ENCODE results near the gene ZNF398. TPM values are rescaled to one million over a fixed set of nuclear protein-coding genes. Genes with fewer than 3 reads are reported as not detected.

ZNF398 gene
- total RNA-seq, 1 donor from 2014 or later: 16.6 TPM

- H3K9me3 Mint-ChIP-seq (ENCODE audit: unreplicated experiment): peaks cover 1% of the 10 kb centered on the region
- H3K4me3 Mint-ChIP-seq (ENCODE audit: unreplicated experiment): peak overlapping the region; percentile 42
- H3K36me3 ChIP-seq (ENCODE audit: insufficient read depth, low read length): peaks cover 9% of the 10 kb centered on the region
- no peaks in the 10 kb centered on the region for H3K9me3 ChIP-seq (ENCODE audit: insufficient read depth, low read depth, low read length)
- no peak overlapping the region for H3K9ac ChIP-seq (ENCODE audit: low read length)
- no peak overlapping the region for H3K4me2 ChIP-seq (ENCODE audit: low read length)
- FAIRE-seq: no peak
- peaks cover 7% of the 10 kb centered on the region for H3K4me1 Mint-ChIP-seq (ENCODE audit: low read depth, unreplicated experiment)
- TF ChIP-seq, protein P1, sequence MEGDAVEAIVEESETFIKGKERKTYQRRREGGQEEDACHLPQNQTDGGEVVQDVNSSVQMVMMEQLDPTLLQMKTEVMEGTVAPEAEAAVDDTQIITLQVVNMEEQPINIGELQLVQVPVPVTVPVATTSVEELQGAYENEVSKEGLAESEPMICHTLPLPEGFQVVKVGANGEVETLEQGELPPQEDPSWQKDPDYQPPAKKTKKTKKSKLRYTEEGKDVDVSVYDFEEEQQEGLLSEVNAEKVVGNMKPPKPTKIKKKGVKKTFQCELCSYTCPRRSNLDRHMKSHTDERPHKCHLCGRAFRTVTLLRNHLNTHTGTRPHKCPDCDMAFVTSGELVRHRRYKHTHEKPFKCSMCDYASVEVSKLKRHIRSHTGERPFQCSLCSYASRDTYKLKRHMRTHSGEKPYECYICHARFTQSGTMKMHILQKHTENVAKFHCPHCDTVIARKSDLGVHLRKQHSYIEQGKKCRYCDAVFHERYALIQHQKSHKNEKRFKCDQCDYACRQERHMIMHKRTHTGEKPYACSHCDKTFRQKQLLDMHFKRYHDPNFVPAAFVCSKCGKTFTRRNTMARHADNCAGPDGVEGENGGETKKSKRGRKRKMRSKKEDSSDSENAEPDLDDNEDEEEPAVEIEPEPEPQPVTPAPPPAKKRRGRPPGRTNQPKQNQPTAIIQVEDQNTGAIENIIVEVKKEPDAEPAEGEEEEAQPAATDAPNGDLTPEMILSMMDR (IDR thresholded peaks at IDR 0.05; ENCODE audit: insufficient read depth, low read depth, low read length): no peak
- no peak for TF ChIP-seq EZH2 (IDR thresholded peaks at IDR 0.05; ENCODE audit: insufficient read depth, low read length)
- H3K27ac Mint-ChIP-seq (ENCODE audit: unreplicated experiment): no peak overlapping the region
- no peak overlapping the region for H2AFZ ChIP-seq (ENCODE audit: low read depth, low read length)
- H3K36me3 Mint-ChIP-seq (ENCODE audit: low read depth, unreplicated experiment): peaks cover 8% of the 10 kb centered on the region
- H4K20me1 ChIP-seq (ENCODE audit: insufficient read depth, low read length): peaks cover 42% of the 10 kb centered on the region
- H3K4me1 ChIP-seq (ENCODE audit: insufficient read depth, low read length): peaks cover 3% of the 10 kb centered on the region
- H3K27me3 Mint-ChIP-seq (ENCODE audit: low read depth, unreplicated experiment): no peaks in the 10 kb centered on the region
- no peak overlapping the region for H3K27ac ChIP-seq (ENCODE audit: low read depth, low read length)
- H3K79me2 ChIP-seq (ENCODE audit: insufficient read depth, low read length): peaks cover 71% of the 10 kb centered on the region
- no peak overlapping the region for H3K4me3 ChIP-seq (ENCODE audit: insufficient read depth, low read depth, low read length)
- no peaks in the 10 kb centered on the region for H3K27me3 ChIP-seq (ENCODE audit: insufficient read depth, low read length)
- DNase-seq (ENCODE audit: low read depth): no peak
Measured at GRCh38 chr7:149150981-149151380, 3.7 kb downstream of the ZNF398 start.

DNA sequence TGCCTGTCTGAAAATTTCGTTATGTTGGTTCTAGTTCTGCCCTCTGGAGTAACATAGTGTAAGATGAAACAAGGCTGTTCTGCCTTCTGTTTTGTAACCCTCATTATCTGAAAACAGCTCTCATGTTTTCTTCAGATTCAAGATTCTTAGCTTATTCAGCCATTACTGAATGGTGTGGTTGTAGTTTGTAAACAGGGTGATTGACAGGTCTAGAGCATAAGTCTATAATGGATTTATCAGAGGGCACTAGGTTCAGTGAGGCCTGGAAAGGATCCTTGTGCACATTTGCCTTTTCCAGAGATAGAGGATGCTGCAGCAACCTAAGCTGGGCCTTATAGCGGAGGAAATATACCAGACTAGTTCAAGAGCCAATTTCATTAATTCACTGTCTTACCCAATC lies 6.1 kb downstream of the ZNF398 start:
- no peak overlapping the region for H3K4me2 ChIP-seq (ENCODE audit: low read length)
- H3K27me3 Mint-ChIP-seq (ENCODE audit: low read depth, unreplicated experiment): no peaks in the 10 kb centered on the region
- peaks cover 19% of the 10 kb centered on the region for H3K36me3 Mint-ChIP-seq (ENCODE audit: low read depth, unreplicated experiment)
- H2AFZ ChIP-seq (ENCODE audit: low read depth, low read length): no peak overlapping the region
- H4K20me1 ChIP-seq (ENCODE audit: insufficient read depth, low read length): peaks cover 42% of the 10 kb centered on the region
- H3K4me3 Mint-ChIP-seq (ENCODE audit: unreplicated experiment): no peak overlapping the region
- DNase-seq (ENCODE audit: low read depth) (no peak), FAIRE-seq (no peak)
- no peak for TF ChIP-seq EZH2 (IDR thresholded peaks at IDR 0.05; ENCODE audit: insufficient read depth, low read length)
- TF ChIP-seq, protein P1 (IDR thresholded peaks at IDR 0.05; ENCODE audit: insufficient read depth, low read depth, low read length): no peak
- peaks cover 4% of the 10 kb centered on the region for H3K4me1 Mint-ChIP-seq (ENCODE audit: low read depth, unreplicated experiment)
- no peak overlapping the region for H3K9ac ChIP-seq (ENCODE audit: low read length)
- peaks cover 77% of the 10 kb centered on the region for H3K79me2 ChIP-seq (ENCODE audit: insufficient read depth, low read length)
- H3K27ac Mint-ChIP-seq (ENCODE audit: unreplicated experiment): no peak overlapping the region
- no peak overlapping the region for H3K27ac ChIP-seq (ENCODE audit: low read depth, low read length)
- no peaks in the 10 kb centered on the region for H3K9me3 ChIP-seq (ENCODE audit: insufficient read depth, low read depth, low read length)
- no peaks in the 10 kb centered on the region for H3K4me1 ChIP-seq (ENCODE audit: insufficient read depth, low read length)
- no peak overlapping the region for H3K4me3 ChIP-seq (ENCODE audit: insufficient read depth, low read depth, low read length)
- peaks cover 2% of the 10 kb centered on the region for H3K9me3 Mint-ChIP-seq (ENCODE audit: unreplicated experiment)
- H3K36me3 ChIP-seq (ENCODE audit: insufficient read depth, low read length): peaks cover 9% of the 10 kb centered on the region
- H3K27me3 ChIP-seq (ENCODE audit: insufficient read depth, low read length): no peaks in the 10 kb centered on the region

GRCh38 chr7:149154056-149154455 lies 6.8 kb downstream of the ZNF398 start:
- TF ChIP-seq, protein P1 (IDR thresholded peaks at IDR 0.05; ENCODE audit: insufficient read depth, low read depth, low read length): no peak
- TF ChIP-seq EZH2 (IDR thresholded peaks at IDR 0.05; ENCODE audit: insufficient read depth, low read length): no peak
- Histone ChIP-seq H3K9me3 (ENCODE audit: insufficient read depth, low read depth, low read length) (no peaks in the 10 kb centered on the region), H3K79me2 (ENCODE audit: insufficient read depth, low read length) (peaks cover 77% of the 10 kb centered on the region), H3K27ac (ENCODE audit: low read depth, low read length) (no peak overlapping the region), H2AFZ (ENCODE audit: low read depth, low read length) (no peak overlapping the region), H3K4me1 (ENCODE audit: insufficient read depth, low read length) (no peaks in the 10 kb centered on the region), H3K27me3 (ENCODE audit: insufficient read depth, low read length) (no peaks in the 10 kb centered on the region), H3K4me3 (ENCODE audit: insufficient read depth, low read depth, low read length) (no peak overlapping the region), H3K36me3 (ENCODE audit: insufficient read depth, low read length) (peaks cover 9% of the 10 kb centered on the region), H3K9ac (ENCODE audit: low read length) (no peak overlapping the region), H4K20me1 (ENCODE audit: insufficient read depth, low read length) (peaks cover 42% of the 10 kb centered on the region), H3K4me2 (ENCODE audit: low read length) (no peak overlapping the region)
- peaks cover 19% of the 10 kb centered on the region for H3K36me3 Mint-ChIP-seq (ENCODE audit: low read depth, unreplicated experiment)
- no peak overlapping the region for H3K4me3 Mint-ChIP-seq (ENCODE audit: unreplicated experiment)
- DNase-seq (ENCODE audit: low read depth): no peak
- peaks cover 4% of the 10 kb centered on the region for H3K4me1 Mint-ChIP-seq (ENCODE audit: low read depth, unreplicated experiment)
- H3K27ac Mint-ChIP-seq (ENCODE audit: unreplicated experiment): no peak overlapping the region
- H3K27me3 Mint-ChIP-seq (ENCODE audit: low read depth, unreplicated experiment): no peaks in the 10 kb centered on the region
- FAIRE-seq: no peak
- H3K9me3 Mint-ChIP-seq (ENCODE audit: unreplicated experiment): peaks cover 2% of the 10 kb centered on the region

Data from astrocyte (in vitro differentiated cells and primary cell).